Dendritic cell treated with granulocyte-macrophage colony-stimulating factor and Interleukin-4, amounts not matched to agents 40 ng/mL and 50 ng/mL, for 4 days (primary cell): ENCODE data around the gene ADAMTS17.

Experiments used
- H3K27ac Mint-ChIP-seq: one replicate; pipeline ENCODE4 v1.8.0; 2022; ENCODE audit warnings: mild to moderate bottlenecking, mixed read lengths
- H3K27me3 Mint-ChIP-seq: one replicate; pipeline ENCODE4 v1.8.0; 2022; ENCODE audit warnings: mild to moderate bottlenecking, mixed read lengths
- H3K36me3 Mint-ChIP-seq: one replicate; pipeline ENCODE4 v1.8.0; 2022; ENCODE audit warnings: low read depth, mixed read lengths
- H3K4me1 Mint-ChIP-seq: one replicate; pipeline ENCODE4 v1.8.0; 2022; ENCODE audit warnings: low read depth, mixed read lengths
- H3K4me3 Mint-ChIP-seq: one replicate; pipeline ENCODE4 v1.8.0; 2022; ENCODE audit warnings: mild to moderate bottlenecking, moderate library complexity, mixed read lengths
- H3K9me3 Mint-ChIP-seq: one replicate; pipeline ENCODE4 v1.8.0; 2022; ENCODE audit warnings: mixed read lengths
- intact Hi-C: fragments of 100-400 bp; cut with micrococcal nuclease; formaldehyde crosslinking; loops from one replicate; pipeline ENCODE4 v1.15.0; 2022

Gene ADAMTS17

DNA sequence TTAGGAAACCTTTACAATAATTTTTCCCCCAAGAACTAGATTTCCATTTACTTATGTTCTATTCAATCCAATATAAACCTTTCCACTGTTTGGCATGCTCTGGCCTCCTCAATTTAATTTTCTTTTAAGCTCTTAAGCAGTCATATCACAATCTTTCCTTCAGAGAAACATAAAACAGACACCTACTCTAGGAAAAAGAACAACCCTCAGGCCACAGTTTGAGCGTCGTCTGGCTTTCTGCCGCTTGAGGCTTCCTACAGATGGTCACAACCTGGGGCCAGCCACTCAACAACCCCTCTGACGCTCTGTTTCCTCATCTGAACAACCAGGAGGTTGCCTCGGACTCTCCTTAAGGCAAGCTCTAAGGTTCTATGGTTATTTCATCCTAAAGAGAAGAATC, 143.3 kb downstream of the ADAMTS17 start:
- Mint-ChIP-seq H3K9me3 (peaks cover 18% of the 10 kb centered on the region), H3K4me3 (no peak overlapping the region)

DNA sequence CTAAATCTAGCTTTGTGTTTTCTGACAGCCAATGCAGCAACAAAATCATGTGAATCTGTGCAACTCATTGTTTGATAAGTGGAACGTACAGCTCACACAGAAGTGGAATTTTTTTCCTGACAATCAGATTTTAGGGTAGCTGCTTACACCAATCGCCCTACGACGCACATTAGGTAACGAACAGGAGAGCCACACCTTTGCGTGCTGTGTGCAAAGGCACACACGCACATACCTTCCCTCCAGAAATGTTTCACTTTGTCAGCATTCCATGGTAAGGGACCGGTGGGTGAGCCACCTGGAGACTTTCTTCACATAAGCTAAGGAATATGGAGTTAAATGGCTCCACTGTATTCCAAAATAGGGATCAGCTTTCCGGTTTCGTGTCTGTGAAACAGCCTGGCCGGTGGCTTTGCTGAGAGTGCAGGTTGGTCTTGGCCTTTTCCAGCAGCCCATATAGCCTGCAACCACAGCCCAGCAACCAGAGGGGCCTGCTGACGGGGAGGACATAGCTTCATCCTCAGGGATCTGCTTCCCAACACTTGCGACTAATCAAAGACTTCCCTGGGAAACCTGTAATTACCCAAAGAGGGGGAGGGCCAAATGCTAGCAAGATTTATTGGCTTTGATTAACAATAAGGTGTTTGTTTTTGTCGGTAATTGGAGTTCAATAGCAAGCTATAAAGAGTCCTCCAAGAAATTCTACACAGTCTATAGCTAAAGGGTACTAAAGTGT, 145.3 kb downstream of the ADAMTS17 start:
- intact Hi-C loops, result no loop called here
- Mint-ChIP-seq H3K9me3 (peaks cover 15% of the 10 kb centered on the region), H3K27ac (no peak overlapping the region), H3K36me3 (no peaks in the 10 kb centered on the region), H3K27me3 (no peaks in the 10 kb centered on the region), H3K4me3 (no peak overlapping the region), H3K4me1 (no peaks in the 10 kb centered on the region)

More for the DNA sequence above, 143.3 kb downstream of the ADAMTS17 start:
- H3K27me3 Mint-ChIP-seq, result no peaks in the 10 kb centered on the region
- H3K27ac Mint-ChIP-seq, result no peak overlapping the region
- H3K4me1 Mint-ChIP-seq, result no peaks in the 10 kb centered on the region
- no peaks in the 10 kb centered on the region for H3K36me3 Mint-ChIP-seq
- intact Hi-C loops, result no loop called here

DNA sequence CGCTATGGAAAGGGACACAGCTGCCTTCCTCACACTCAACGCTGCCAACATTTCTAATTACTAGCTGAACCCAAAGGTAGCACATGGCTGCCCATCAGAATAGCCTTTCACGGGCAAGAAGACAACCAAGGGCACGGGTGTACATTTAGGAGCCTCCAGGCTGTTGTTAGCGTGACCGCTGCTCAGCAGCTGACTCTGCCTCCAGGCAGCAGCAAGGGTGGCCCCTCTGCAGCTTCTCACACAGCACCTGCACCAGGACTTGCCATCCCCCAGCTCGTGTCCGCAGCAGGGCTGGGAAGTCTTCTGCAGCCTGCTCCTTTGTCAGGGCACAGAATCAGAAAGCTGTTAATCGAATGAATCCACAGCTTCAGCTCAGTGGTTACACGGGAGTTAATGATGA, 146.8 kb downstream of the ADAMTS17 start:
- peaks cover 4% of the 10 kb centered on the region for H3K9me3 Mint-ChIP-seq
- no peak overlapping the region for H3K27ac Mint-ChIP-seq
- no peaks in the 10 kb centered on the region for H3K36me3 Mint-ChIP-seq
- intact Hi-C loops, result no loop called here
- H3K4me3 Mint-ChIP-seq, result no peak overlapping the region
- no peaks in the 10 kb centered on the region for H3K27me3 Mint-ChIP-seq
- no peaks in the 10 kb centered on the region for H3K4me1 Mint-ChIP-seq

DNA sequence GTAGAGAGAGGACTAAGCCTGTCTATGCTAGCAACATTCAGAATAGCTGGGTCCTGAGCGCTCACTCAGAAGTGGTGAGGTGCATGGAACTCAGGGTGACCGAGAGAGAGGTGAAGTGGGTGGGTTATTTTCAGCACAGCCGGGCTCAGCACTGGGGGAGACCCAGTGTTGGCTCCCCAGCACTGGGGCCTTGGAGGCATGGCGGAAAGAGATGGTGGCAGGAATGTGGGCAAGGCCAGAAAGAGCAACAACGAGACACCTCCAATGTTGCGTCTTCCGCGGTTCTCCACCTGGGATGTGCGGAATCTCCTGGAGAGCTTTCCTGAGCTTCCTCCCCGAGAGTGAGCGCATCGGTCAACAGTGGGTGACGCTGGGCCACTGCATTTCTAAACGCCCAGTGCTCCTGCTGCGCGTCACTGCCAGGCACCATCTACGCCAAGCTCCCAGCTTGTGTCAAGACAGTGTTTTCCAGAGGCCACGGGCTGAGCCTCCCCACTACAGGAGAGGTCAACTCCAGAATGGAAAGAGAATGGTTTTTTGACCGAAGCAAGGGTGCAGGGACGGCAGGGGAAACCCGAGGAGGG, 148.4 kb downstream of the ADAMTS17 start:
- no peaks in the 10 kb centered on the region for H3K36me3 Mint-ChIP-seq
- H3K4me3 Mint-ChIP-seq, result no peak overlapping the region
- no peak overlapping the region for H3K27ac Mint-ChIP-seq
- H3K9me3 Mint-ChIP-seq, result no peaks in the 10 kb centered on the region
- no peaks in the 10 kb centered on the region for H3K27me3 Mint-ChIP-seq
- intact Hi-C loops, result no loop called here
- no peaks in the 10 kb centered on the region for H3K4me1 Mint-ChIP-seq

- no peaks in the 10 kb centered on the region for H3K36me3 Mint-ChIP-seq
- H3K9me3 Mint-ChIP-seq, result no peaks in the 10 kb centered on the region
These were observed 149.4 kb downstream of the ADAMTS17 start for GRCh38 chr15:100192097-100193080.

DNA sequence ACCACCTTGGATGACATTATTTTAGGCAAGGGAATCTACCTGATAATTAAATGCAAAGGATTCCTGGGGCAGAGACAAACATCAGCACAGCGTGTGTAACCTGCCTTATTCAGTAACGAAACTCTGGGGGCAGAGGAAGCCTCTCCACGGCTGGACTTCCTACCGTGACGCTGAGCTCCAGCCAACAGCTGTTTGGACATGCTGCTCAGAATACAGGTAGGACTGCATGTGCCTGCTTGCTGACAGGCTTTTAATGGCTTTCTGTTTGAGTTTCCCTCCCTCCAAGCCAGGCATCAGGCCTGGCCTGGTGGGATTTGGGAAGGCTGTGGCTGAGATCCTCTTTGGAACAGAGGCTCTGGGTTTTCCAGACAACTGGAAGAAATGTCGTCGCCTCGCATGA, 150.6 kb downstream of the ADAMTS17 start:
- Mint-ChIP-seq H3K27ac (no peak overlapping the region), H3K4me3 (no peak overlapping the region), H3K27me3 (no peaks in the 10 kb centered on the region), H3K4me1 (no peaks in the 10 kb centered on the region), H3K9me3 (no peaks in the 10 kb centered on the region), H3K36me3 (no peaks in the 10 kb centered on the region)
- intact Hi-C loops, result no loop called here

More at GRCh38 chr15:100192097-100193080, 149.4 kb downstream of the ADAMTS17 start:
- Mint-ChIP-seq H3K27ac (no peak overlapping the region), H3K27me3 (no peaks in the 10 kb centered on the region), H3K4me3 (no peak overlapping the region), H3K4me1 (no peaks in the 10 kb centered on the region)
- intact Hi-C loops, result no loop called here

DNA sequence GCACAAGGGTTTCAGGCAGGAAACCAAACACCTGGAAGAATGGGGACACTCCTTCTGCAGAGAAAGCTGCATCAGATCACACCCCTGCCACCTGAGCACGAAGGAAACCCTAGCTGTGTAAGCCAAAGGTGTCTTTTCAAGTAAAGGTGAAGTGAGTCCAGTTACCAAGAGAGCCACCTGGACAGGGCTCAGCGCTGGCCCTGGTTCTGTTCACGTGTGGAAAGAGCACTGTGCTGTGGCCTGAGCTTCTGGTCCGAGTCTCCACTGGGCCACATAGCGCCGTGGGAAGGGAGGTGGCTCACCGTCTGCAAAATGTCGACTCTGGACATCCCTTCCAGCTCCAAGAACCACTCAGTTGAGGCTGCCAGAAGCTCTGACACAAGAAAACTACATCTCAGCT, 151.1 kb downstream of the ADAMTS17 start:
- H3K27me3 Mint-ChIP-seq, result no peaks in the 10 kb centered on the region
- H3K9me3 Mint-ChIP-seq, result no peaks in the 10 kb centered on the region
- H3K4me1 Mint-ChIP-seq, result no peaks in the 10 kb centered on the region
- H3K4me3 Mint-ChIP-seq, result no peak overlapping the region
- H3K36me3 Mint-ChIP-seq, result no peaks in the 10 kb centered on the region
- intact Hi-C loops, result no loop called here
- no peak overlapping the region for H3K27ac Mint-ChIP-seq

- H3K27me3 Mint-ChIP-seq, result no peaks in the 10 kb centered on the region
- H3K9me3 Mint-ChIP-seq, result no peaks in the 10 kb centered on the region
- intact Hi-C loops, result no loop called here
- H3K4me3 Mint-ChIP-seq, result no peak overlapping the region
- no peaks in the 10 kb centered on the region for H3K36me3 Mint-ChIP-seq
- H3K4me1 Mint-ChIP-seq, result no peaks in the 10 kb centered on the region
- H3K27ac Mint-ChIP-seq, result no peak overlapping the region
These were observed 151.9 kb downstream of the ADAMTS17 start for GRCh38 chr15:100189849-100190248.

- Mint-ChIP-seq H3K9me3 (no peaks in the 10 kb centered on the region), H3K27me3 (no peaks in the 10 kb centered on the region), H3K4me3 (no peak overlapping the region), H3K36me3 (no peaks in the 10 kb centered on the region), H3K4me1 (no peaks in the 10 kb centered on the region), H3K27ac (no peak overlapping the region)
- intact Hi-C loops, result no loop called here
These were observed 152.5 kb downstream of the ADAMTS17 start for GRCh38 chr15:100189319-100189718.

DNA sequence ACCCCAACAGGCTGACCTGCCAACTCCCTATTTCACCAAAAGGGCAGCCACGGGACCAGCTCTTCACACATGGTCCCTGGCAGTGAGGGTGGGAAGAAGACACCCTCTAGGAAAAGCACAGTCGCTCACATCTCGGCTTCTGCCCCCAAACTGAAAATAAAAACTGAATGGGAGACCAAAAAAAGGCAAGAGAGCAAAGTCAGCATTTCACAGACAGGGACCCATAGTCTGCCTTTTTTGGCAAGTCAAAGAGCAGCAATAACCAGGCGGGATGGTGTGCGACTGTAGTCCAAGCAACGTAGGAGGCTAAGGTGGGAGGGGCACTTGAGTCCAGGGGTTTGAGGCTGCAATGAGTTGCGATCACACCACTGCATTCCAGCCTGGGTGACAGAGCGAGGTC, 154.1 kb downstream of the ADAMTS17 start:
- no peak overlapping the region for H3K4me3 Mint-ChIP-seq
- no peaks in the 10 kb centered on the region for H3K9me3 Mint-ChIP-seq
- no peaks in the 10 kb centered on the region for H3K4me1 Mint-ChIP-seq
- no peaks in the 10 kb centered on the region for H3K27me3 Mint-ChIP-seq
- H3K27ac Mint-ChIP-seq, result no peak overlapping the region
- no peaks in the 10 kb centered on the region for H3K36me3 Mint-ChIP-seq
- intact Hi-C loops, result no loop called here

DNA sequence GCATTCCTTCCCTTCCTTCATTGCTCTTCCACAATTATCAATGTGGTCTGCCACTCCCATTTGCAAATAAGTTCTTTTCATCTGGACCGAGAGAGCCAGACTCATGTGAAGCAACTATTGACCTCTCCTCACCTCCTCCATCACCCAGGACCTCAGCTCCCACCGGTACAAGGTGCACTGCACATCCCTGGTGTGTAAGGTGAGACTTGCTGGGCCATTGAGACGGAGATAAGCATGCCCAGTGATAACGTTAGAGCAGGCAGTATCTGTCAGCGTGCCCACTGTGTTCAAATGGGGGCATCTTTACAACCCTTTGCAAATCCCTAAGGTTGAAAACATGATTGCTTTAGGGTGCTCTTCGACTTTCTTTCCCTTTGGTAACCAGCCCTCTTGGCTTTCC, 154.8 kb downstream of the ADAMTS17 start:
- Mint-ChIP-seq H3K4me1 (no peaks in the 10 kb centered on the region), H3K4me3 (no peak overlapping the region), H3K27ac (no peak overlapping the region), H3K36me3 (no peaks in the 10 kb centered on the region), H3K9me3 (peaks cover 5% of the 10 kb centered on the region), H3K27me3 (no peaks in the 10 kb centered on the region)
- intact Hi-C loops, result no loop called here

GRCh38 chr15:100186366-100186765, 155.4 kb downstream of the ADAMTS17 start:
- Mint-ChIP-seq H3K27ac (no peak overlapping the region), H3K9me3 (peaks cover 9% of the 10 kb centered on the region), H3K4me1 (no peaks in the 10 kb centered on the region), H3K27me3 (no peaks in the 10 kb centered on the region), H3K4me3 (no peak overlapping the region), H3K36me3 (no peaks in the 10 kb centered on the region)
- intact Hi-C loops, result no loop called here

GRCh38 chr15:100183921-100184495, 157.8 kb downstream of the ADAMTS17 start:
- no peak overlapping the region for H3K27ac Mint-ChIP-seq
- H3K9me3 Mint-ChIP-seq, result peaks cover 9% of the 10 kb centered on the region
- no peak overlapping the region for H3K4me3 Mint-ChIP-seq
- H3K27me3 Mint-ChIP-seq, result no peaks in the 10 kb centered on the region
- H3K36me3 Mint-ChIP-seq, result no peaks in the 10 kb centered on the region
- intact Hi-C loops, result no loop called here
- no peaks in the 10 kb centered on the region for H3K4me1 Mint-ChIP-seq

- intact Hi-C loops, result no loop called here
- Mint-ChIP-seq H3K4me1 (no peaks in the 10 kb centered on the region), H3K4me3 (no peak overlapping the region), H3K27ac (no peak overlapping the region), H3K36me3 (no peaks in the 10 kb centered on the region), H3K27me3 (no peaks in the 10 kb centered on the region), H3K9me3 (peaks cover 11% of the 10 kb centered on the region)
These were observed 160.9 kb downstream of the ADAMTS17 start for GRCh38 chr15:100180921-100181320.
